ENCODE measurements around the gene CEP20. TPM values are rescaled to one million over a fixed set of nuclear protein-coding genes. Genes with fewer than 3 reads are reported as not detected.

The CEP20 gene
- polyA plus RNA-seq, 1 of the 3 experiments (the other 2 are of a cell fraction) = 14.8 TPM

DNA sequence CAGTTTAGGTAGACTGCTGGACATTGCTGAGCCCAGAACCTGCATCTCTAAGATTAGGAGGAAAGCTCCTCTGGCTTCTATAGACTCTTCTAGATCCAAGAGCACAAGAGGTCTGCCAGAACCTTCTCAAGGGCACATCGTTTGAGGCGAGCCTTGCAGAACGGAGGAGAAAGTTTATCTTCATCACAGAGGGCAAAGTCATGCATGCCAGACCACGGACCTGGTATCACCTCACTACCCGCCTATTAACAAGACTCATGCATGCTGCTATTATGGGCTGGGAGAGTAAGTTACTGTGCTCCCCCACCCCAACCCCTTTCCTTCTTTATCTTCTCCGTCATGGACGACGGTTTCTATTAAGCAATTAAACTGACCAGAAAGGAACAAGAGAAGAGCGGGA, 54.9 kb downstream of the CEP20 start:
- Histone ChIP-seq H3K79me2 (ENCODE audit: insufficient read depth) (no peaks in the 10 kb centered on the region), H3K27me3 (ENCODE audit: insufficient read depth) (peaks cover 5% of the 10 kb centered on the region; the same call in 1 of the 2 replicates), H2AFZ (ENCODE audit: low read depth) (no peak overlapping the region), H3K4me3 (ENCODE audit: low read depth in 2 of 2, low read length in 1 of 2) (no peak overlapping the region), H3F3A (replicated peaks; ENCODE audit: insufficient read depth) (no peaks in the 10 kb centered on the region), H3K9ac (no peak overlapping the region), H3K4me1 (ENCODE audit: control insufficient read depth in 1 of 2, insufficient read depth in 2 of 2, low read depth in 1 of 2, low read length in 1 of 2) (no peaks in the 10 kb centered on the region), H3K4me2 (no peak overlapping the region), H3K9me2 (no peaks in the 10 kb centered on the region), H3K36me3 (replicated peaks in 1 of 2; ENCODE audit: control insufficient read depth in 1 of 2, insufficient read depth in 2 of 2, low read length in 1 of 2) (no peaks in the 10 kb centered on the region), H3K27ac (ENCODE audit: low read depth in 2 of 2, low read length in 1 of 2) (no peak overlapping the region), H3K9me3 (no peaks in the 10 kb centered on the region), H4K20me1 (ENCODE audit: insufficient read depth) (no peaks in the 10 kb centered on the region)
- ChIA-PET POLR2A (no interaction called here), CTCF (interaction anchor here (1.2 to 2.9 kb wide), 2 partner anchors 12 to 16 kb away, joined by 3 to 19 read pairs; no protein-coding TSS in a partner anchor)
- no peak for TF ChIP-seq SMC3 (IDR thresholded peaks at IDR 0.05; ENCODE audit: low read depth, low read length)
- no peak for TF ChIP-seq CHD2 (IDR thresholded peaks at IDR 0.05; ENCODE audit: low read length, partially characterized antibody)
- no peak for TF ChIP-seq TAF1 (IDR thresholded peaks at IDR 0.05; ENCODE audit: borderline replicate concordance, low read depth, low read length)
- no peak for TF ChIP-seq POLR2AphosphoS5 (IDR thresholded peaks at IDR 0.05; ENCODE audit: low read depth, low read length)
- TF ChIP-seq GABPA (IDR thresholded peaks at IDR 0.05; ENCODE audit: low read depth) = no peak
- TF ChIP-seq RCOR1 (IDR thresholded peaks at IDR 0.05; ENCODE audit: low read length) = no peak
- TF ChIP-seq EZH2phosphoT487 (IDR thresholded peaks at IDR 0.05; ENCODE audit: borderline replicate concordance, low read depth) = no peak
- TF ChIP-seq EP300 (IDR thresholded peaks at IDR 0.05; ENCODE audit: borderline replicate concordance in 1 of 2, low read depth in 1 of 2, low read length in 1 of 2) = no peak
- no peak for TF ChIP-seq ZBTB33 (IDR thresholded peaks at IDR 0.05; ENCODE audit: borderline replicate concordance, low read depth)
- 54% methylated on average over 9 of the region's 9 CpGs for WGBS (ENCODE audit: low lambda C conversion rate)
- DNase-seq = no peak

DNA sequence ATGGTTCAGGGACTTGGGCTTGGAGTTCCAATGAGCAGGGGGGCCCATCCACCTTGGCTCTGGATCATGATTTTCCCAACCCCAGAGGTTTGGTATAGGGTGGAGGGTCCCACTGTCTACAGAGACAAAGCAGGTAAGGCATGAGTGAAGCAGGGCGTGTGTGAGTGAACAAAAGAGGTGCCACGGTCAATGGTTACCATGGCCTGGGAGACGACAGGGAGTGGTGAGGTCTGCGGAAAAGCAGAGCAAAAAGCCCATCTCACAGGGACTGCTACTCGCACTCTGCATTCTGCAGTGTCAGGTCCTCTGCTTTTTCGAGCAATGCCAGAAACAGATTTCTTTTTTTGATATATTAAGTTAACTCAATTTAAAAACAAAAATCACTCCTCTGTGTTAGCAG, 56.2 kb downstream of the CEP20 start:
- H3K36me3 ChIP-seq (replicated peaks in 1 of 2; ENCODE audit: control insufficient read depth in 1 of 2, insufficient read depth in 2 of 2, low read length in 1 of 2) = no peaks in the 10 kb centered on the region
- H2AFZ ChIP-seq (ENCODE audit: low read depth) = no peak overlapping the region
- no peaks in the 10 kb centered on the region for H4K20me1 ChIP-seq (ENCODE audit: insufficient read depth)
- no peaks in the 10 kb centered on the region for H3K4me1 ChIP-seq (ENCODE audit: control insufficient read depth in 1 of 2, insufficient read depth in 2 of 2, low read depth in 1 of 2, low read length in 1 of 2)
- no peaks in the 10 kb centered on the region for H3K9me2 ChIP-seq
- ChIA-PET POLR2A (no interaction called here), CTCF (interaction anchor here (1.2 to 2.9 kb wide), 2 partner anchors 11 to 18 kb away, joined by 3 to 19 read pairs; no protein-coding TSS in a partner anchor)
- H3K27me3 ChIP-seq (ENCODE audit: insufficient read depth) = peaks cover 5% of the 10 kb centered on the region; the same call in 1 of the 2 replicates
- no peak for DNase-seq
- no peak overlapping the region for H3K4me3 ChIP-seq (ENCODE audit: low read depth in 2 of 2, low read length in 1 of 2)
- no peaks in the 10 kb centered on the region for H3F3A ChIP-seq (replicated peaks; ENCODE audit: insufficient read depth)
- no peak overlapping the region for H3K27ac ChIP-seq (ENCODE audit: low read depth in 2 of 2, low read length in 1 of 2)
- H3K9me3 ChIP-seq = no peaks in the 10 kb centered on the region
- no peak overlapping the region for H3K4me2 ChIP-seq
- H3K79me2 ChIP-seq (ENCODE audit: insufficient read depth) = no peaks in the 10 kb centered on the region
- TF ChIP-seq TEAD4 (IDR thresholded peaks at IDR 0.05; ENCODE audit: borderline replicate concordance, insufficient read depth) (no peak), RFX5 (IDR thresholded peaks at IDR 0.05; ENCODE audit: low read length) (no peak), EP300 (IDR thresholded peaks at IDR 0.05; ENCODE audit: borderline replicate concordance in 1 of 2, low read depth in 1 of 2, low read length in 1 of 2) (no peak), USF1 (IDR thresholded peaks at IDR 0.05; ENCODE audit: borderline replicate concordance, low read depth) (no peak), EZH2phosphoT487 (IDR thresholded peaks at IDR 0.05; ENCODE audit: borderline replicate concordance, low read depth) (no peak), NFIC (IDR thresholded peaks at IDR 0.05; ENCODE audit: borderline replicate concordance) (no peak), NRF1 (IDR thresholded peaks at IDR 0.05; ENCODE audit: low read depth, low read length) (no peak), MXI1 (IDR thresholded peaks at IDR 0.05; ENCODE audit: low read depth, low read length) (no peak), MAX (IDR thresholded peaks at IDR 0.05; ENCODE audit: low read depth) (no peak), GATA2 (CRISPR knock-in tag; IDR thresholded peaks at IDR 0.05) (no peak), FOXJ3 (CRISPR knock-in tag; IDR thresholded peaks at IDR 0.05) (no peak)
- TF ChIP-seq, protein P1, sequence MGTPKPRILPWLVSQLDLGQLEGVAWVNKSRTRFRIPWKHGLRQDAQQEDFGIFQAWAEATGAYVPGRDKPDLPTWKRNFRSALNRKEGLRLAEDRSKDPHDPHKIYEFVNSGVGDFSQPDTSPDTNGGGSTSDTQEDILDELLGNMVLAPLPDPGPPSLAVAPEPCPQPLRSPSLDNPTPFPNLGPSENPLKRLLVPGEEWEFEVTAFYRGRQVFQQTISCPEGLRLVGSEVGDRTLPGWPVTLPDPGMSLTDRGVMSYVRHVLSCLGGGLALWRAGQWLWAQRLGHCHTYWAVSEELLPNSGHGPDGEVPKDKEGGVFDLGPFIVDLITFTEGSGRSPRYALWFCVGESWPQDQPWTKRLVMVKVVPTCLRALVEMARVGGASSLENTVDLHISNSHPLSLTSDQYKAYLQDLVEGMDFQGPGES (IDR thresholded peaks at IDR 0.05; ENCODE audit: low read depth, low read length) = no peak
- WGBS (ENCODE audit: low lambda C conversion rate) = 63% methylated on average over 6 of the region's 6 CpGs
- no peak overlapping the region for H3K9ac ChIP-seq
